NB4 (cell line): Measurements from ENCODE around the gene CDC42EP1.

Experiments used
- DNase-seq: peaks from one replicate; pipeline ENCODE4 v3.0.0; 2010; ENCODE audit warnings: low read depth
- H3K4me3 ChIP-seq: one replicate; pipeline ENCODE4 v1.5.1; 2011; ENCODE audit warnings: mild to moderate bottlenecking, low read depth, low read length, moderate library complexity
- CTCF ChIP-seq: IDR thresholded peaks from one replicate; pipeline ENCODE4 v1.5.1; 2012; ENCODE audit warnings: low read depth, low read length
- MAX ChIP-seq: IDR thresholded peaks from 2 replicates; pipeline ENCODE4 v1.6.1; 2011; ENCODE audit warnings: low read depth, low read length
- MYC ChIP-seq: IDR thresholded peaks from 2 replicates; pipeline ENCODE4 v1.6.1; 2011; ENCODE audit warnings: low read depth, low read length
- POLR2A ChIP-seq: IDR thresholded peaks from 2 replicates; pipeline ENCODE4 v1.6.1; 2011; ENCODE audit warnings: mild to moderate bottlenecking; ENCODE audit not compliant: insufficient read length; ENCODE audit errors: extremely low read depth

CDC42EP1 gene

GRCh38 chr22:37559901-37560607, at the start of gene CDC42EP1:
CDC42EP1 (plus strand) TSS chr22:37560480; CDS start chr22:37566350, 5,870 bp downstream.
- no peak for DNase-seq
- H3K4me3 ChIP-seq, result no peak within 1 kb of the TSS

GRCh38 chr22:37511395-37512104, 48.7 kb upstream of the CDC42EP1 start:
- TF ChIP-seq MAX (no peak), POLR2A (no peak), MYC (no peak), CTCF (no peak)
- no peak for DNase-seq
- H3K4me3 ChIP-seq, result no peak overlapping the region

More at GRCh38 chr22:37559901-37560607, at the start of gene CDC42EP1:
- TF ChIP-seq MAX, result no peak
- TF ChIP-seq MYC, result no peak
- no peak for TF ChIP-seq CTCF
- TF ChIP-seq POLR2A, result no peak

- TF ChIP-seq MAX (no peak), CTCF (no peak), MYC (no peak), POLR2A (no peak)
- no peak overlapping the region for H3K4me3 ChIP-seq
- DNase-seq, result no peak
Measured at GRCh38 chr22:37514526-37515051, 45.7 kb upstream of the CDC42EP1 start.

GRCh38 chr22:37515901-37516300, 44.4 kb upstream of the CDC42EP1 start:
- TF ChIP-seq MAX, result no peak
- TF ChIP-seq MYC, result no peak
- no peak for TF ChIP-seq POLR2A
- no peak for TF ChIP-seq CTCF
- no peak for DNase-seq
- no peak overlapping the region for H3K4me3 ChIP-seq

- TF ChIP-seq CTCF (no peak), MYC (no peak), MAX (no peak), POLR2A (no peak)
- no peak overlapping the region for H3K4me3 ChIP-seq
- no peak for DNase-seq
Measured at GRCh38 chr22:37516456-37516855, 43.8 kb upstream of the CDC42EP1 start.
